Hepatocyte (in vitro differentiated cells): Measurements from ENCODE around the gene RABGAP1L. TPM values are rescaled to one million over a fixed set of nuclear protein-coding genes. Genes with fewer than 3 reads are reported as not detected.
"Not testable (repeated sequence)": the region's sequence is repeated elsewhere in the genome, so short reads cannot be mapped to it uniquely, and the experiment has no call there.

Experiments used
- DNase-seq: peaks from one replicate; pipeline ENCODE4 v3.0.0-alpha.2; 2016; ENCODE audit warnings: low spot score
- H2AFZ ChIP-seq: fragments of 200-600 bp; sonication (generic); 2 replicates; pipeline ENCODE4 v1.6.0; 2016; ENCODE audit warnings: antibody characterized with exemption, mild to moderate bottlenecking
- H3K27ac ChIP-seq: fragments of 200-600 bp; sonication (generic); 2 replicates; pipeline ENCODE4 v1.5.1; 2016; ENCODE audit warnings: mild to moderate bottlenecking
- H3K27me3 ChIP-seq: fragments of 200-600 bp; sonication (generic); 2 replicates; pipeline ENCODE4 v1.6.1; 2016
- H3K36me3 ChIP-seq: fragments of 200-600 bp; sonication (generic); replicated peaks from 2 replicates; pipeline ENCODE4 v1.5.1; 2016; ENCODE audit warnings: low read depth; ENCODE audit not compliant: insufficient read depth
- H3K4me1 ChIP-seq: fragments of 200-600 bp; sonication (generic); 2 replicates; pipeline ENCODE4 v1.5.1; 2016; ENCODE audit warnings: mild to moderate bottlenecking, moderate library complexity; ENCODE audit not compliant: insufficient read depth
- H3K4me2 ChIP-seq: fragments of 200-600 bp; sonication (generic); 2 replicates; pipeline ENCODE4 v1.6.0; 2016
- H3K4me3 ChIP-seq: fragments of 200-600 bp; sonication (generic); 2 replicates; pipeline ENCODE4 v1.5.1; 2016; ENCODE audit warnings: mild to moderate bottlenecking
- H3K79me2 ChIP-seq: fragments of 200-600 bp; sonication (generic); 2 replicates; pipeline ENCODE4 v1.6.0; 2017; ENCODE audit warnings: mild to moderate bottlenecking
- H3K9me2 ChIP-seq: fragments of 200-600 bp; sonication (generic); replicated peaks from 2 replicates; pipeline ENCODE4 v1.6.0; 2017; ENCODE audit warnings: mild to moderate bottlenecking; ENCODE audit not compliant: insufficient read depth
- H3K9me3 ChIP-seq: fragments of 200-600 bp; sonication (generic); 2 replicates; pipeline ENCODE4 v1.5.1; 2016; ENCODE audit warnings: low read depth, mild to moderate bottlenecking
- H4K20me1 ChIP-seq: fragments of 200-600 bp; sonication (generic); 2 replicates; pipeline ENCODE4 v1.6.0; 2016; ENCODE audit warnings: mild to moderate bottlenecking; ENCODE audit not compliant: insufficient read depth, poor library complexity, severe bottlenecking
- CTCF ChIP-seq: fragments of 200-600 bp; sonication (generic); IDR thresholded peaks from 2 replicates; pipeline ENCODE4 v1.5.1; 2016; ENCODE audit warnings: antibody characterized with exemption, mild to moderate bottlenecking; ENCODE audit not compliant: poor library complexity
- EZH2 ChIP-seq: fragments of 200-600 bp; sonication (generic); IDR thresholded peaks from 2 replicates; pipeline ENCODE4 v1.6.1; 2016; ENCODE audit warnings: antibody characterized with exemption, mild to moderate bottlenecking, borderline replicate concordance
- EZH2phosphoT487 ChIP-seq: fragments of 200-600 bp; sonication (generic); IDR thresholded peaks from one replicate; pipeline ENCODE4 v1.6.1; 2018; ENCODE audit warnings: antibody characterized with exemption, mild to moderate bottlenecking, low read depth, moderate library complexity; ENCODE audit not compliant: unreplicated experiment, severe bottlenecking
- WGBS: methylation state at CpG from one replicate; pipeline ENCODE4 v1.1.6; 2016; ENCODE audit warnings: low lambda C conversion rate; ENCODE audit errors: missing lambda C conversion rate; 5-methylcytosine and 5-hydroxymethylcytosine counted together
- polyA plus RNA-seq: library from polyadenylated mRNA; unstranded; fragments of >200 nt; fragmentation: Nextera tagmentation; extraction: Ambion mirVana; gene quantifications from 2 replicates; pipeline ENCODE4 v1.2.1, GENCODE V29; 2016
- total RNA-seq: library from RNA; depleted of rRNA; stranded (reverse); fragments of >200 nt; gene quantifications from 2 replicates; pipeline ENCODE4 v1.2.3, GENCODE V29; 2014

Gene RABGAP1L
- total and polyA plus RNA-seq, 2 experiments from 2014 or later, result 15.0 to 41.8 TPM

DNA sequence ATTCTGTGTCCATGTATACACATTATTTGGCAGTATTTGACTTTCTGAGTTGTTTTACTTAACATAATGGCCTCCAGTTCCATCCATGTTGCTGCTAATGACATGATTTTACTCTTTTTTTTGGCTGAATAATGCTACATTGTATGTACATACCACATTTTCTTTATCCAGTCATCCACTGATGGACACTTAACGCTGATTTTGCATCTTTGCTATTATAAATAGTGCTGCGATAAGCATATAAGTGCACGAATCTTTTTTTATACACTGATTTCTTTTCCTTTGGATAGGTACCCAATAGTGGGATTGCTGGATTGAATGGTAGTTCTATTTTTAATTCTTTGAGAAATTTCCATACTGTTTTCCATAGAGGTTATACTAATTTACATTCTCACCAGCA lies 544.0 kb downstream of the RABGAP1L start:
- TF ChIP-seq CTCF, result no peak
- no peak for TF ChIP-seq EZH2phosphoT487
- TF ChIP-seq EZH2, result no peak
- Histone ChIP-seq H3K36me3 (no peaks in the 10 kb centered on the region), H3K27ac (no peak overlapping the region), H3K9me3 (no peaks in the 10 kb centered on the region), H2AFZ (no peak overlapping the region), H3K4me2 (no peak overlapping the region), H3K27me3 (no peaks in the 10 kb centered on the region), H3K4me3 (no peak overlapping the region), H3K4me1 (no peaks in the 10 kb centered on the region), H3K79me2 (no peaks in the 10 kb centered on the region), H3K9me2 (no peaks in the 10 kb centered on the region), H4K20me1 (no peaks in the 10 kb centered on the region)
- 96% methylated on average over 3 of the region's 3 CpGs for WGBS
- no peak for DNase-seq

GRCh38 chr1:174704300-174704699 lies 545.0 kb downstream of the RABGAP1L start:
- Histone ChIP-seq H3K4me2 (no peak overlapping the region), H3K36me3 (no peaks in the 10 kb centered on the region), H3K9me2 (no peaks in the 10 kb centered on the region), H3K79me2 (no peaks in the 10 kb centered on the region), H3K4me1 (no peaks in the 10 kb centered on the region), H3K4me3 (no peak overlapping the region), H2AFZ (no peak overlapping the region), H3K27ac (no peak overlapping the region), H3K9me3 (no peaks in the 10 kb centered on the region), H3K27me3 (no peaks in the 10 kb centered on the region), H4K20me1 (no peaks in the 10 kb centered on the region)
- DNase-seq, result no peak
- 93% methylated on average over 1 of the region's 1 CpG for WGBS
- TF ChIP-seq EZH2 (no peak), EZH2phosphoT487 (no peak), CTCF (no peak)

GRCh38 chr1:174710868-174711845 lies 551.8 kb downstream of the RABGAP1L start:
- Histone ChIP-seq H3K4me3 (no peak overlapping the region), H4K20me1 (no peaks in the 10 kb centered on the region), H3K27me3 (no peaks in the 10 kb centered on the region), H3K27ac (no peak overlapping the region), H3K9me3 (no peaks in the 10 kb centered on the region), H3K4me2 (no peak overlapping the region), H3K79me2 (no peaks in the 10 kb centered on the region), H3K9me2 (no peaks in the 10 kb centered on the region), H3K4me1 (no peaks in the 10 kb centered on the region), H3K36me3 (no peaks in the 10 kb centered on the region), H2AFZ (no peak overlapping the region)
- WGBS, result 99% methylated on average over 49 of the region's 50 CpGs
- DNase-seq, result no peak
- TF ChIP-seq EZH2phosphoT487, result no peak
- TF ChIP-seq CTCF, result no peak
- no peak for TF ChIP-seq EZH2

DNA sequence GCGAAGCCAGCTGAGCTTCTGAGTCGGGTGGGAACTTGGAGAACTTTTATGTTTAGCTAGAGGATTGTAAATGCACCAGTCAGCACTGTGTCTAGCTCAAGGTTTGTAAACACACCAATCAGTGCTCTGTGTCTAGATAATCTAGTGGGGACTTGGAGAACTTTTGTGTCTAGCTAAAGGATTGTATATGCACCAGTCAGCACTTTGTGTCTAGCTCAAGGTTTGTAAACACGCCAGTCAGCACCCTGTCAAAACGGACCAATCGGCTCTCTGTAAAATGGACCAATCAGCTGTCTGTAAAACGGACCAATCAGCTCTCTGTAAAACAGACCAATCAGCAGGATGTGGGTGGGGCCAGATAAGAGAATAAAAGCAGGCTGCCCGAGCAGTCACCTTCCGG lies 552.5 kb downstream of the RABGAP1L start:
- H4K20me1 ChIP-seq, H3K79me2 ChIP-seq, H3K9me2 ChIP-seq, H3K4me2 ChIP-seq, H3K27me3 ChIP-seq, H2AFZ ChIP-seq, H3K4me3 ChIP-seq, H3K4me1 ChIP-seq, H3K9me3 ChIP-seq, H3K27ac ChIP-seq, H3K36me3 ChIP-seq, DNase-seq: not testable (repeated sequence)
- WGBS, result over 99% methylated on average over 8 of the region's 8 CpGs
